Immature natural killer cell (primary cell): ENCODE measurements around the gene UNG. TPM values are rescaled to one million over a fixed set of nuclear protein-coding genes. Genes with fewer than 3 reads are reported as not detected.

Experiments
- DNase-seq, 3 donors: peaks; one replicate each; pipeline ENCODE4 v3.0.0; 2022; ENCODE audit warnings: mixed read lengths in 1 of 3
- H3K27ac Mint-ChIP-seq, 6 donors: one replicate each; pipeline ENCODE4 v1.8.0; 2020; ENCODE audit warnings: mixed read lengths in 6 of 6, mild to moderate bottlenecking in 5 of 6, inconsistent platforms in 4 of 6, moderate library complexity in 3 of 6
- H3K27me3 Mint-ChIP-seq, 3 donors: one replicate each; pipeline ENCODE4 v1.8.0; 2020 to 2021; ENCODE audit warnings: low read depth in 3 of 3, mild to moderate bottlenecking in 3 of 3, mixed read lengths in 3 of 3, moderate library complexity in 3 of 3, inconsistent platforms in 1 of 3
- H3K36me3 Mint-ChIP-seq, 3 donors: one replicate each; pipeline ENCODE4 v1.8.0; 2020; ENCODE audit warnings: mixed read lengths in 3 of 3, inconsistent platforms in 2 of 3, mild to moderate bottlenecking in 2 of 3
- H3K4me1 Mint-ChIP-seq, 2 donors: one replicate each; pipeline ENCODE4 v1.8.0; 2020; ENCODE audit warnings: inconsistent platforms in 2 of 2, mild to moderate bottlenecking in 2 of 2, mixed read lengths in 2 of 2, moderate library complexity in 1 of 2
- H3K4me3 Mint-ChIP-seq, 5 donors: one replicate each; pipeline ENCODE4 v1.8.0; 2020; ENCODE audit warnings: mild to moderate bottlenecking in 5 of 5, mixed read lengths in 5 of 5, inconsistent platforms in 3 of 5, moderate library complexity in 3 of 5
- H3K9me3 Mint-ChIP-seq, 6 donors: one replicate each; pipeline ENCODE4 v1.8.0; 2020; ENCODE audit warnings: mild to moderate bottlenecking in 6 of 6, mixed read lengths in 6 of 6, inconsistent platforms in 4 of 6, moderate library complexity in 3 of 6
- polyA plus RNA-seq, 3 donors: library from polyadenylated mRNA; unstranded; fragments of 300-500 nt; fragmentation: Illumina TruSeq; gene quantifications; one replicate each; pipeline ENCODE4 v1.2.3, GENCODE V29; 2021

Gene UNG
- polyA plus RNA-seq, 3 donors from 2014 or later, result 30.2 to 42.3 (median 36.2) TPM

DNA sequence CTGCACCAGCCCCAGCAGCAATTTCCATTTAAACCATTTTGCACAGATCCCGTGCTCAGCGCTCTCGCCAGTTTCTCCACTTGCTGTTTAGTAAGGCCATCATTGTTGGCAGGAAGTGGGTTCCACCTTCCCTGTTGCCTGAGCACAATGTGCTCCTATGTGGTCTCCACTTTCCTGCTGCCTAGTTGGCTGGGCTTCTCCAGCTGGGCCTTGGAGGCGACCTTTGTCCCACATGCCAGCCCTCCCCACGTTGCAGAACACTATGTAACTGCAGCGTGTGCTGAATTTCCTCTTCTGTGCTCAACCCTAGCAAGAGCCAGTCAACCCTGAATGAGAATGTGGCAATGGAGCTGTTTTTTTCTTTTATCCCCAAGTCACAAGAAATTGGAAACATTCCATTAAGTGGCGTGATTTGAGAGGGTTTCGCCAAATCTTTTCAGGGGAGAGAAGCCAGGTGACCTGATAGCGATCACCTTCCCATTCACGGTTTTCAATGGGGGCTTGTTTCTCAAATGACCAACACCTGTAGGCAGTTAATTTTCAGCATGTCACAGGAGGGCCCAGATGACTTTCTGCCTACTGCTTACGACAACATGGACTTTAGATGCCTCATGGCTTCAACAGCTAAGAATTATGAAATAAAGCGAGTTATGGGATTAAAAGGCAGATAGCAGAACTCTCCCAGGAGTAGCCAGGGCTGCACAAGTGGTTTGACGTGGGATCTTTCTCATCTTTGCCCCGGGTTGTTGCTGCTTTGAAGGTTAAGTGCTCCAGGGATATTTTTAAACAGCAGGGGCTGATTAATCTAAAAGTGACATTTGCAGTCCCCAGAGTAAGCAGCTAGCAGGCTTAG, 18.6 kb downstream of the UNG start, which contains the start of gene ACACB:
Gene ACACB, plus strand, starts transcription at position 830 of the 853 bp plus-strand sequence. CDS start 22,819 bp downstream, outside the sequence.
- Mint-ChIP-seq H3K36me3 (no peaks in the 10 kb centered on the region), H3K4me3 (no peak within 1 kb of the TSS), H3K9me3 (no peaks in the 10 kb centered on the region)

DNA sequence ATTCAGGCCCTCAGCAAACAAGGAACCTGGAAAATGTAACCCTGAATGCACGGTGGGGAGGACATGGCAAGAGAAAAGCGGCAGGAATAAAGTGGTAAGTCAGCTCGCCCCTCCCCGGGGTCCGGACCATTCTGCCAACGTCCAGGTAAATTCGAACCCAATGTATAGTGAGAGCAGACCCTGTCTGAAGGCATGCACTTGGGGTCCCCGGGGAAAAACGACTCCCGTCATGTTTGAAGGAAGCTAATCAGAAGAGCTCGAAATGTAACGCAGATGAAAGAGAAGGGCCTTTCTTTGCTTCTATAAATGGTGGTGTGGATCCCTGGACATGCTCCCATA, 19.2 kb downstream of the UNG start:
- Mint-ChIP-seq H3K36me3 (no peaks in the 10 kb centered on the region), H3K4me1 (peaks cover 1 to 9% of the 10 kb centered on the region in 2 donors), H3K27ac (no peak overlapping the region), H3K4me3 (no peak overlapping the region), H3K27me3 (peaks cover 0 to 2% (median 0%) of the 10 kb centered on the region in 3 donors), H3K9me3 (no peaks in the 10 kb centered on the region)
- no peak for DNase-seq

More for the DNA sequence above, 18.6 kb downstream of the UNG start, which contains the start of gene ACACB:
- Mint-ChIP-seq H3K4me1 (peaks cover 1 to 10% of the 10 kb centered on the region in 2 donors), H3K27me3 (peaks cover 0 to 2% (median 0%) of the 10 kb centered on the region in 3 donors), H3K27ac (no peak within 1 kb of the TSS)
- DNase-seq, result no peak

GRCh38 chr12:109120095-109120494, 22.7 kb downstream of the UNG start:
- Mint-ChIP-seq H3K36me3 (peaks cover 0 to 3% (median 0%) of the 10 kb centered on the region in 3 donors), H3K9me3 (no peaks in the 10 kb centered on the region), H3K4me3 (no peak overlapping the region), H3K4me1 (peaks cover 0 to 6% of the 10 kb centered on the region in 2 donors), H3K27ac (no peak overlapping the region), H3K27me3 (peaks cover 0 to 2% (median 0%) of the 10 kb centered on the region in 3 donors)
- no peak for DNase-seq

GRCh38 chr12:109120557-109120956, 23.2 kb downstream of the UNG start:
- Mint-ChIP-seq H3K9me3 (no peaks in the 10 kb centered on the region), H3K36me3 (peaks cover 0 to 3% (median 0%) of the 10 kb centered on the region in 3 donors), H3K4me1 (peaks cover 3 to 11% of the 10 kb centered on the region in 2 donors), H3K27ac (no peak overlapping the region), H3K27me3 (peaks cover 0 to 2% (median 0%) of the 10 kb centered on the region in 3 donors), H3K4me3 (no peak overlapping the region)
- no peak for DNase-seq

DNA sequence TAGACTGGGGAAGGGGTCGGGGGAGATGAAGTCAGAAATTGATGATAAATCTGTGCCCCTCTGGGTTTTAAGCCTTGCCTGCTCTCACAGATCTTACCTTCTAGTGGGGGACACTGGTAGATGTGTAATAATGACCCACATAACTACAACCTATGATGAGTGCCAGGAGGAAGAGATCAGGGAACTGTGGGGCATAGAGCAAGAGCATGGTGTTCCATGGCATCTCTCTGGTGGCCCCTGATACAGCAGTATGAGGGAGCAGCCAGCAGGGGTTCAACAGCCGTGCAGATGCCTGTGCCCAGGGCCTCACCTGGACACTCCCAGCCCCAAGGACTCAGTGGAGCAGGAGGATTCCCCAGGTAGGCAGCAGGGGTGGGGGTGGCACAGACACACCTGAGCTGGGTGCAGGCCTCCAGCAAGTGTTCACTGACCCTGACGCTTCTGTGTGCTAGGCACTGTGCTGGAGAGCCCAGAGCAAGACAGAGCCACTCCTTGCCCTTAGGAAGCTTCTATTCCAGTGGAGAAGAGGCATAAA, 24.0 kb downstream of the UNG start:
- H3K27me3 Mint-ChIP-seq, result peaks cover 0 to 2% (median 2%) of the 10 kb centered on the region in 3 donors
- H3K4me1 Mint-ChIP-seq, result peaks cover 7 to 11% of the 10 kb centered on the region in 2 donors
- no peak for DNase-seq
- H3K36me3 Mint-ChIP-seq, result peaks cover 0 to 3% (median 0%) of the 10 kb centered on the region in 3 donors
- no peaks in the 10 kb centered on the region for H3K9me3 Mint-ChIP-seq
- no peak overlapping the region for H3K4me3 Mint-ChIP-seq
- no peak overlapping the region for H3K27ac Mint-ChIP-seq

DNA sequence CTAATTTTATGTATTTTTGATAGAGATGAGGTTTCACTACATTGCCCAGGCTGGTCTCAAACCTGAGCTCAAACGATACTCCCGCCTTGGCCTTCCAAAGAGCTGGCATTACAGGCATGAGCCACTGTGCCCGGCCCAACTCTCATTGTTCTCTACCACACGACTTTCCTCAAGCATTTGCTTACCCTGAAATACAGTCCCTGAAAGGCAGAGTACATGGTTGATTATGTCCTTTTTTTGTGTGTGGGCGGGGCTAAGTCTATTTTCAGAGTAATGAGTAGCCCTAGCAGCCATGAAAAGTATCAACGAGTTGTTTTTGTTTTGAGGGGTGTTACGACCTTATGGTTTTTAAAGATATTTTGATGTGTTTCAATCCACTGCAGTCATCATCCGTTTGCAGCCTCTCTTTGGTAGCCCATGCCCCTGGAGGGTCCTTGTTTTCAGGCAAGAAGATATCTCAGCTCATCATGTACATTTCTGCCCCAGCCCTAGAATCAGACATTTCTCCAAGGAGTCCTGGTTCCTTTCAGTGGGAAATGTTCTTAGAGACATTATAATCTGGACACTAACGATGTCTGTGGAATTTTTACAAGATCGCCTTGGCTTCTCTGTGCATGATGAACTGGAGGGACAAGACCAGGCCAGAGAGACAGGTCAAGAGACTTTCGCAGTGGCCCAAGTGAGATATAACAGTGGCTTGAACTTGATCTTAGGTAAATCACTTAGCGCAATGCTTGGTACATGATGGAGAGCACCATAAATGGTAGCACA, 27.7 kb downstream of the UNG start:
- Mint-ChIP-seq H3K4me1 (peaks cover 7 to 11% of the 10 kb centered on the region in 2 donors), H3K4me3 (no peak overlapping the region), H3K36me3 (peaks cover 0 to 3% (median 0%) of the 10 kb centered on the region in 3 donors), H3K27ac (peak overlapping the region in 1 of 6 donors; percentile 40), H3K27me3 (peaks cover 0 to 2% (median 2%) of the 10 kb centered on the region in 3 donors), H3K9me3 (no peaks in the 10 kb centered on the region)
- no peak for DNase-seq

- peaks cover 7 to 11% of the 10 kb centered on the region in 2 donors for H3K4me1 Mint-ChIP-seq
- no peaks in the 10 kb centered on the region for H3K9me3 Mint-ChIP-seq
- no peak overlapping the region for H3K27ac Mint-ChIP-seq
- H3K4me3 Mint-ChIP-seq, result no peak overlapping the region
- peaks cover 0 to 2% (median 2%) of the 10 kb centered on the region in 3 donors for H3K27me3 Mint-ChIP-seq
- no peak for DNase-seq
- H3K36me3 Mint-ChIP-seq, result peaks cover 0 to 3% (median 0%) of the 10 kb centered on the region in 3 donors
Measured at GRCh38 chr12:109125791-109126190, 28.4 kb downstream of the UNG start.

DNA sequence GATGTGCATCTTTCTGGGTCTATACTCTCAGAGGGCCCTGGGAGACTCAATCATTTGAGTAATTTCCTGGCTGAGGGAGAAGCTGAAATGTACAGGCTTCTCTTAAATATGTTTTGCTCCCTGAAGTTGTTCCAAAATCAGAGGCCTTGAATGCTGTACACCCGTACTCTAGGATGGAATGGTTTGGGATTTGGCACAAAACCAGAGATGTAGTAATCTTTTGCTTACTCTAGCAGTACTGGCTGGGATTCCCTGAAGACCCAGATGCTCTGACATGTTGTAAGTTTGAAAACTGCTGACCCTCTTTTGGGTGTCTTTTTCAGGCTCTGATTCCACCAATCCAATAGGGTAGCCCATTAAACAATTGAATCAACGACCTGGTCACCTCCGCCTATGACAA, 29.4 kb downstream of the UNG start:
- peaks cover 7 to 11% of the 10 kb centered on the region in 2 donors for H3K4me1 Mint-ChIP-seq
- H3K9me3 Mint-ChIP-seq, result no peaks in the 10 kb centered on the region
- H3K27me3 Mint-ChIP-seq, result peaks cover 0 to 2% (median 0%) of the 10 kb centered on the region in 3 donors
- no peak overlapping the region for H3K27ac Mint-ChIP-seq
- H3K36me3 Mint-ChIP-seq, result peaks cover 0 to 3% (median 0%) of the 10 kb centered on the region in 3 donors
- no peak for DNase-seq
- H3K4me3 Mint-ChIP-seq, result no peak overlapping the region

- H3K27ac Mint-ChIP-seq, result no peak overlapping the region
- H3K4me3 Mint-ChIP-seq, result no peak overlapping the region
- H3K9me3 Mint-ChIP-seq, result no peaks in the 10 kb centered on the region
- H3K27me3 Mint-ChIP-seq, result peaks cover 0 to 4% (median 2%) of the 10 kb centered on the region in 3 donors
- peaks cover 0 to 3% (median 0%) of the 10 kb centered on the region in 3 donors for H3K36me3 Mint-ChIP-seq
- peaks cover 7 to 11% of the 10 kb centered on the region in 2 donors for H3K4me1 Mint-ChIP-seq
- DNase-seq, result no peak
Measured at GRCh38 chr12:109127533-109128242, 30.3 kb downstream of the UNG start.

- no peaks in the 10 kb centered on the region for H3K9me3 Mint-ChIP-seq
- H3K27me3 Mint-ChIP-seq, result peaks cover 0 to 4% (median 4%) of the 10 kb centered on the region in 3 donors
- no peak for DNase-seq
- no peak overlapping the region for H3K27ac Mint-ChIP-seq
- peaks cover 0 to 3% (median 0%) of the 10 kb centered on the region in 3 donors for H3K36me3 Mint-ChIP-seq
- no peak overlapping the region for H3K4me3 Mint-ChIP-seq
- peaks cover 4 to 6% of the 10 kb centered on the region in 2 donors for H3K4me1 Mint-ChIP-seq
Measured at GRCh38 chr12:109130297-109131153, 33.1 kb downstream of the UNG start.

- Mint-ChIP-seq H3K27ac (no peak overlapping the region), H3K27me3 (peaks cover 0 to 4% (median 2%) of the 10 kb centered on the region in 3 donors), H3K4me1 (no peaks in the 10 kb centered on the region), H3K4me3 (no peak overlapping the region), H3K9me3 (no peaks in the 10 kb centered on the region), H3K36me3 (peaks cover 0 to 3% (median 0%) of the 10 kb centered on the region in 3 donors)
- no peak for DNase-seq
Measured at GRCh38 chr12:109131154-109132050, 34.0 kb downstream of the UNG start.
